ENCODE measurements around the gene CORO2B.

Gene CORO2B

DNA sequence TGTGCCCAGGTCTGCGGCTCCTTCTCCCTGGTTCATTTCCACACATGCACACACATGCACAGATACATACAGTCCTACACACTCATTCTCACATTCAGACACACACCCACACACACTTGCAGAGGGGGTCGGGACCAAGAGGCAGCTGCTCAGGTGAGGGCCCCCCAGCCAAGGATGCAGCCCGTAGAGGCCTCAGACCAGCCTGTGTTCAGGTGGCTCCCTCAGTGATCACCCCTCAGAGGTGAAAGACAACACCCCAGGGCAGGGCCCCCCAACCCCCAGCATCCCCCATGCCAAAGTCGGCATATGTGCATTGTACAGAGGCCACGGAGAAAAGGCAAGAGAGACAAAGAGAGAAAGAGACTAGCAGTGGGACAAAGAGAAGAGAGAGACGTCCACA, 5.9 kb upstream of the CORO2B start:
- TF ChIP-seq CTCF (IDR thresholded peaks at IDR 0.05; ENCODE audit: low read depth, low read length, missing control alignments), result no peak
- Histone ChIP-seq H3K27me3 (replicated peaks) (peaks cover 2% of the 10 kb centered on the region), H3K4me3 (ENCODE audit: low read depth, low read length) (no peak overlapping the region), H3K36me3 (replicated peaks) (no peaks in the 10 kb centered on the region), H3K27ac (no peak overlapping the region)
- in situ Hi-C loops (cut with HindIII; ENCODE audit: low pct_ligation_motif_present, low sequenced_read_pairs), result no loop called here
- no peak for DNase-seq

- in situ Hi-C loops (cut with HindIII; ENCODE audit: low pct_ligation_motif_present, low sequenced_read_pairs), result no loop called here
Measured at GRCh38 chr15:68574046-68574445, 4.7 kb upstream of the CORO2B start.

DNA sequence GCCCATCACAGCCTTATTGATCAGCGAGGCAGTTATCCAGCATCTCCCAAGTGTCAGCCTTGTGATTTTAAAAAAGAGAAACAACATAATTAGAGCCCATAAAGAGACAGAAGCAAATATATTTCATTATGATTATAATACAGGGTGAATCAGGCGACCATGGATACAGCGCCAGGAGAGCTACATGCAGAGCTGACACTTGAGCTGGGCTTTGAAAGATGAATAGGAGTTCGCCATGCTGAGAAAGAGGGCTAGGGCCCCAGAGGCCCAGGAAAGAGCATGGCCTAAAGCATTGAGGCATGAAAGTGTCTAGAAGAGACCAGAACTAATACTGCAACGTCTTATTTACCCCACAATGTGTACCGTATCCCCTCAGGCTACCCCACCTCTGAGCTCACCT, 4.2 kb upstream of the CORO2B start:
- H3K4me3 ChIP-seq (ENCODE audit: low read depth, low read length), result no peak overlapping the region
- TF ChIP-seq CTCF (IDR thresholded peaks at IDR 0.05; ENCODE audit: low read depth, low read length, missing control alignments), result no peak
- no peak for DNase-seq
- H3K27ac ChIP-seq, result no peak overlapping the region
- in situ Hi-C loops (cut with HindIII; ENCODE audit: low pct_ligation_motif_present, low sequenced_read_pairs), result no loop called here
- H3K36me3 ChIP-seq (replicated peaks), result no peaks in the 10 kb centered on the region
- H3K27me3 ChIP-seq (replicated peaks), result peaks cover 2% of the 10 kb centered on the region

More at GRCh38 chr15:68574046-68574445, 4.7 kb upstream of the CORO2B start:
- Histone ChIP-seq H3K36me3 (replicated peaks) (no peaks in the 10 kb centered on the region), H3K27me3 (replicated peaks) (peaks cover 2% of the 10 kb centered on the region), H3K4me3 (ENCODE audit: low read depth, low read length) (no peak overlapping the region), H3K27ac (no peak overlapping the region)
- DNase-seq, result no peak
- no peak for TF ChIP-seq CTCF (IDR thresholded peaks at IDR 0.05; ENCODE audit: low read depth, low read length, missing control alignments)

- H3K27me3 ChIP-seq (replicated peaks), result peaks cover 2% of the 10 kb centered on the region
- in situ Hi-C loops (cut with HindIII; ENCODE audit: low pct_ligation_motif_present, low sequenced_read_pairs), result no loop called here
Measured at GRCh38 chr15:68576235-68576892, 2.4 kb upstream of the CORO2B start.

GRCh38 chr15:68578175-68578979, 416 bp upstream of the CORO2B start:
- Histone ChIP-seq H3K27ac (no peak overlapping the region), H3K36me3 (replicated peaks) (no peaks in the 10 kb centered on the region), H3K27me3 (replicated peaks) (no peaks in the 10 kb centered on the region), H3K4me3 (ENCODE audit: low read depth, low read length) (peak overlapping the region; percentile 55)
- in situ Hi-C loops (cut with HindIII; ENCODE audit: low pct_ligation_motif_present, low sequenced_read_pairs), result no loop called here
- DNase-seq, result peak; percentile 14
- TF ChIP-seq CTCF (IDR thresholded peaks at IDR 0.05; ENCODE audit: low read depth, low read length, missing control alignments), result peak; percentile 51

More at GRCh38 chr15:68576235-68576892, 2.4 kb upstream of the CORO2B start:
- no peaks in the 10 kb centered on the region for H3K36me3 ChIP-seq (replicated peaks)
- TF ChIP-seq CTCF (IDR thresholded peaks at IDR 0.05; ENCODE audit: low read depth, low read length, missing control alignments), result no peak
- DNase-seq, result no peak
- no peak overlapping the region for H3K4me3 ChIP-seq (ENCODE audit: low read depth, low read length)
- no peak overlapping the region for H3K27ac ChIP-seq
